ENCODE results near the gene FAM193A. TPM values are rescaled to one million over a fixed set of nuclear protein-coding genes. Genes with fewer than 3 reads are reported as not detected.
"Not testable (repeated sequence)": the region's sequence is repeated elsewhere in the genome, so short reads cannot be mapped to it uniquely, and the experiment has no call there.

The FAM193A gene
- total and polyA plus RNA-seq, 3 experiments from 2014 or later, result 4.9 to 26.9 (median 25.8) TPM

DNA sequence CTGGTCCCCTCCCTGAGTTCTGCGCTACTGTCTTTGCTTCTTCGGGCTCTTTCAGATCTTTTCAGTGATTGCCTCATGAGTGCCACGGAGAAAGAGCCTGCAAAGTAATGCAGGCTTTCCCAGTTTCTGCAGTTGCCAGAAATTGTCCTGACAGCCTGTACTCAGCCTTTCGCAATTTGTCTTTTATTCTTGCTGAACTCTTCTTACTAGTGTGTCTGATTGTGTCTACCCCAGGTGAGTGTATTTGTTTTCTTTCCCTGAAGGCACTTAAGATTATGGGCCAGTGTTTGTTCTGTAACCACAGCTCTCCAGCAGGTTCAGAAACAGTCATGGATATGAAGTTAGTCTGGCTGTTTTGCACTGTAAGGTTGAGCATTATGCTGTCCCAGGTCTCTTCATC lies 47.1 kb downstream of the FAM193A start:
- POLR2A ChIA-PET, result no interaction called here
- Histone ChIP-seq H3K4me1 (ENCODE audit: insufficient read depth, low read length) (peaks cover 22% of the 10 kb centered on the region), H3K36me3 (ENCODE audit: insufficient read depth, low read length) (no peaks in the 10 kb centered on the region), H3K27me3 (ENCODE audit: insufficient read depth, low read length, poor library complexity, severe bottlenecking) (no peaks in the 10 kb centered on the region), H3K4me3 (ENCODE audit: low read length) (no peak overlapping the region), H3K9me3 (ENCODE audit: low read length) (no peaks in the 10 kb centered on the region), H3K27ac (ENCODE audit: low read depth, low read length) (no peak overlapping the region)
- Mint-ChIP-seq H3K4me1 (peaks cover 50 to 78% (median 72%) of the 10 kb centered on the region in 3 donors), H3K27me3 (no peaks in the 10 kb centered on the region), H3K36me3 (peaks cover 3 to 6% (median 4%) of the 10 kb centered on the region in 3 donors), H3K4me3 (peak overlapping the region in 3 of 7 donors; percentile 1 to 38 (median 10)), H3K27ac (peak overlapping the region in 4 of 8 donors; percentile 25 to 75 (median 48)), H3K9me3 (peaks cover 0 to 2% (median 0%) of the 10 kb centered on the region in 5 donors)
- DNase-seq, result no peak
- CTCF ChIA-PET, result interaction anchor here (0.5 kb wide), 1 partner anchor 31 kb away, joined by 3 read pairs; no protein-coding TSS in a partner anchor

DNA sequence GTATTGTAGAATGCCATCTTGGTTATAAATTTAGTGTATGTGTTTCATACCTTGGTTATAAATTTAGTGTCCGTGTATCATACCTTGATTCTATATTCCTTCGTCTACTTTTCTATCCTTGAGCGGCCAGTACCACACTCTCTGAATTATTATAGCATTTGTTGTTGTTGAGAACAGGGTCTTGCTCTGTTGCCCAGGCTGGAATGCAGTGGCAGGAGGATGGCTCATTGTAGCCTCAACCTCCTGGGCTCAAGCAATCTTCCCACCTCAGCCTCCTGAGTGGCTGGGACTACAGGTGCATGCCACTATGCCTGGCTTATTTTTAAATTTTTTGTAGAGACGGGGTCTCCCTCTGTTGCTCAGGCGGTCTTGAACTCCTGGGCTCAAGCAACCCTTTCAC lies 50.1 kb downstream of the FAM193A start:
- Histone ChIP-seq H3K9me3 (ENCODE audit: low read length) (no peaks in the 10 kb centered on the region), H3K4me3 (ENCODE audit: low read length) (no peak overlapping the region), H3K27me3 (ENCODE audit: insufficient read depth, low read length, poor library complexity, severe bottlenecking) (no peaks in the 10 kb centered on the region), H3K36me3 (ENCODE audit: insufficient read depth, low read length) (no peaks in the 10 kb centered on the region), H3K4me1 (ENCODE audit: insufficient read depth, low read length) (peaks cover 37% of the 10 kb centered on the region), H3K27ac (ENCODE audit: low read depth, low read length) (no peak overlapping the region)
- Mint-ChIP-seq H3K4me3 (peak overlapping the region in 1 of 7 donors; percentile 25), H3K9me3 (no peaks in the 10 kb centered on the region), H3K4me1 (peaks cover 64 to 90% (median 83%) of the 10 kb centered on the region in 3 donors), H3K27me3 (no peaks in the 10 kb centered on the region), H3K36me3 (peaks cover 0 to 4% (median 3%) of the 10 kb centered on the region in 3 donors), H3K27ac (peak overlapping the region in 1 of 8 donors; percentile 29)
- DNase-seq, result no peak
- ChIA-PET POLR2A (no interaction called here), CTCF (no interaction called here)

DNA sequence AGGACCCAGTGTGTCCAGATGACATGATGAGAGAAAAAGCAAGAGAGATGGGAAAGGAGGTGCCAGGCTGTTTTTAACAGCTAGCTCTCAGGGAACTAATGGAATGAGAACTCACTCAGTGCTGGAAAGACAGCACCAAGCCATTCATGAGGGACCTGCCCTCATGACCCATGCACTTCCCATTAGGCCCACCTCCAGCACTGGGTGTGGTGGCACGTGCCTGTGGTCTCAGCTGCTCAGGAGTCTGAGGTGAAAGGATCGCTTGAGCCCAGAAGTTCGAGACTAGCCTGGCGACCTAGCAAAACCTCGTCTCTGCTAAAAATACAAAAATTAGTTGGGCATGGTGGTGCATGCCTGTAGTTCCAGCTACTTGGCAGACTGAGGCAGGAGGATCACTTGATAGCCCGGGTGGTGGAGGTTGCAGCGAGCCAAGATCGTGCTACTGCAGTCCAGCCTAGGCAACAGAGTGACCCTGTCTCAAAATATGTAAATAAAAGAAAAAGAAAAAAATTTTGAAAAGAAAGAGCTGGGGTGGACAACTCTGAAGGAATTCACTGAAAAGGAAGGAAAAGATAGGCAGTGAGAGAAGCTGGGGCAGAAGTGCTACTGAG lies 50.9 kb downstream of the FAM193A start:
- Mint-ChIP-seq H3K36me3 (peaks cover 0 to 1% (median 0%) of the 10 kb centered on the region in 3 donors), H3K4me1 (peaks cover 63 to 90% (median 81%) of the 10 kb centered on the region in 3 donors), H3K27me3 (no peaks in the 10 kb centered on the region), H3K9me3 (no peaks in the 10 kb centered on the region), H3K4me3 (no peak overlapping the region), H3K27ac (peak overlapping the region in 4 of 8 donors; percentile 74 to 87 (median 84))
- Histone ChIP-seq H3K27me3 (ENCODE audit: insufficient read depth, low read length, poor library complexity, severe bottlenecking) (no peaks in the 10 kb centered on the region), H3K36me3 (ENCODE audit: insufficient read depth, low read length) (no peaks in the 10 kb centered on the region), H3K9me3 (ENCODE audit: low read length) (no peaks in the 10 kb centered on the region), H3K4me3 (ENCODE audit: low read length) (no peak overlapping the region), H3K27ac (ENCODE audit: low read depth, low read length) (no peak overlapping the region), H3K4me1 (ENCODE audit: insufficient read depth, low read length) (peaks cover 41% of the 10 kb centered on the region)
- no peak for DNase-seq
- POLR2A ChIA-PET, result interaction anchor here (0.5 to 0.6 kb wide), 2 partner anchors 51 to 116 kb away, joined by 3 read pairs; no protein-coding TSS in a partner anchor
- CTCF ChIA-PET, result no interaction called here

DNA sequence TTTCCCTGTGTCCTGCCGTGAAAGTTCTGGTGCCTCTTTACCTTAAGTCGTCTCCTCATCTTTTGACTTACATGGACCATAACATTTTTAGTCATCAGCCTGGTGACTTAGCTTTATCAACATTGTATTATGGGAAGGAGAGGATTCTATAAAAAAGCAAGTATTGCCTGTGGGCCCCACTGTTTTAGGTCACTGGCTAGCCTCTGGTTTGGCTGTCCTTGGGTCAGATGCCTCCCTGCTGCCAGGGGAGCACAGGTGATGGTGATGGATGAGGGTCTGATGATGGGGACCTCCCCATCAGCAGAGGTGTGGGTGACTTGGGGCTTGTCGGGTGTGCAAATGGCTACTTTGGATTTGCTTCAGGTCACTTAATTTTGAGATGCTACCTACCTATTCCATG lies 51.8 kb downstream of the FAM193A start:
- H3K27me3 ChIP-seq (ENCODE audit: insufficient read depth, low read length, poor library complexity, severe bottlenecking), result no peaks in the 10 kb centered on the region
- no peak overlapping the region for H3K27ac ChIP-seq (ENCODE audit: low read depth, low read length)
- peak overlapping the region in 7 of 8 donors; percentile 7 to 87 (median 56) for H3K27ac Mint-ChIP-seq
- peak overlapping the region in 1 of 7 donors; percentile 1 for H3K4me3 Mint-ChIP-seq
- no peaks in the 10 kb centered on the region for H3K9me3 ChIP-seq (ENCODE audit: low read length)
- no peak for DNase-seq
- no peaks in the 10 kb centered on the region for H3K9me3 Mint-ChIP-seq
- H3K27me3 Mint-ChIP-seq, result peaks cover 0 to under 1% of the 10 kb centered on the region in 2 donors
- peaks cover 66 to 90% (median 82%) of the 10 kb centered on the region in 3 donors for H3K4me1 Mint-ChIP-seq
- ChIA-PET POLR2A (no interaction called here), CTCF (no interaction called here)
- H3K36me3 ChIP-seq (ENCODE audit: insufficient read depth, low read length), result no peaks in the 10 kb centered on the region
- no peaks in the 10 kb centered on the region for H3K36me3 Mint-ChIP-seq
- peaks cover 47% of the 10 kb centered on the region for H3K4me1 ChIP-seq (ENCODE audit: insufficient read depth, low read length)
- H3K4me3 ChIP-seq (ENCODE audit: low read length), result no peak overlapping the region

DNA sequence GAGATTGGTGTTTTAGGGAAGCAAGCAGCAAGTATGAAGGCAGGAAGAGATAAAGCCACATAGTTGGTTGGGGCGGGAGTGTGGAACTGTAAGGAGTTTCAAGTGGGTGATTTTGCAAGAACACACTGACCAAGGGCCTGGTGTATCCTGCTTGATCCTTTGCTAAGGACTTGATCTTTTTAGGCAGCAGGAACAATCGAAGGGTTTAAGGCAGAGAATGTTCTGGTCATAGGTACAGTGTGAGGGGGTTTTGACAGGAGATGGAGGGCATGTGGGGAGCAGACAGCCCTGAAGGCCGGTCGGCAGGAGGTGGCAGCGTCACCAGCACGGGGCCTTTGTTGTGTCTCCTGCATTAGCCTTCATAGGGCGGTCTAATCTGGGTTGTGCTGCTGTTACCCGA lies 54.7 kb downstream of the FAM193A start:
- peaks cover 0 to 1% of the 10 kb centered on the region in 2 donors for H3K27me3 Mint-ChIP-seq
- no peaks in the 10 kb centered on the region for H3K9me3 Mint-ChIP-seq
- Histone ChIP-seq H3K36me3 (ENCODE audit: insufficient read depth, low read length) (no peaks in the 10 kb centered on the region), H3K4me3 (ENCODE audit: low read length) (no peak overlapping the region), H3K27ac (ENCODE audit: low read depth, low read length) (no peak overlapping the region), H3K9me3 (ENCODE audit: low read length) (no peaks in the 10 kb centered on the region), H3K27me3 (ENCODE audit: insufficient read depth, low read length, poor library complexity, severe bottlenecking) (no peaks in the 10 kb centered on the region), H3K4me1 (ENCODE audit: insufficient read depth, low read length) (peaks cover 50% of the 10 kb centered on the region)
- POLR2A ChIA-PET, result no interaction called here
- peaks cover 66 to 86% (median 81%) of the 10 kb centered on the region in 3 donors for H3K4me1 Mint-ChIP-seq
- CTCF ChIA-PET, result no interaction called here
- peak overlapping the region in 7 of 8 donors; percentile 43 to 91 (median 72) for H3K27ac Mint-ChIP-seq
- no peak for DNase-seq
- H3K36me3 Mint-ChIP-seq, result peaks cover 0 to 6% (median 0%) of the 10 kb centered on the region in 3 donors
- peak overlapping the region in 3 of 7 donors; percentile 3 to 12 (median 10) for H3K4me3 Mint-ChIP-seq

DNA sequence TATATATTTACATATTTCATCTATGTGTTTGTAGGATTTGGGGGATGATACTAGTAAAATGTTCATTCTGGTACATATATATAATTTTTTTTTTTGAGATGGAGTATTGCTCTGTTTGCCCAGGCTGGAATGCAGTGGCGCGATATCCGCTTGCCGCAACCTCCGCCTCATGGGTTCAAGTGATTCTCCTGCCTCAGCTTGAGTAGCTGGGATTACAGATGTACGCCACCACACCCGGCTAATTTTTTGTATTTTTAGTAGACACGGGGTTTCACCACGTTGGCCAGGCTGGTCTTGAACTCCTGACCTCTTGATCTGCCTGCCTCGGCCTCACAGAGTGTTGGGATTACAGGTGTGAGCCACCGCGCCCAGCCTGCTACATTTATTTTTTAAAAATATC lies 55.6 kb downstream of the FAM193A start:
- DNase-seq; H3K27me3 Mint-ChIP-seq; H3K27ac ChIP-seq (ENCODE audit: low read depth, low read length); H3K4me3 ChIP-seq (ENCODE audit: low read length); CTCF ChIA-PET; POLR2A ChIA-PET; H3K9me3 ChIP-seq (ENCODE audit: low read length); H3K36me3 ChIP-seq (ENCODE audit: insufficient read depth, low read length); H3K9me3 Mint-ChIP-seq; H3K27me3 ChIP-seq (ENCODE audit: insufficient read depth, low read length, poor library complexity, severe bottlenecking): not testable (repeated sequence)
- Mint-ChIP-seq H3K36me3 (peaks cover 0 to 14% (median under 1%) of the 10 kb centered on the region in 3 donors), H3K4me3 (peak overlapping the region in 1 of 7 donors; percentile 18), H3K27ac (peak overlapping the region in 5 of 8 donors; percentile 63 to 92 (median 78)), H3K4me1 (peaks cover 68 to 86% (median 80%) of the 10 kb centered on the region in 3 donors)
- H3K4me1 ChIP-seq (ENCODE audit: insufficient read depth, low read length), result peaks cover 44% of the 10 kb centered on the region

DNA sequence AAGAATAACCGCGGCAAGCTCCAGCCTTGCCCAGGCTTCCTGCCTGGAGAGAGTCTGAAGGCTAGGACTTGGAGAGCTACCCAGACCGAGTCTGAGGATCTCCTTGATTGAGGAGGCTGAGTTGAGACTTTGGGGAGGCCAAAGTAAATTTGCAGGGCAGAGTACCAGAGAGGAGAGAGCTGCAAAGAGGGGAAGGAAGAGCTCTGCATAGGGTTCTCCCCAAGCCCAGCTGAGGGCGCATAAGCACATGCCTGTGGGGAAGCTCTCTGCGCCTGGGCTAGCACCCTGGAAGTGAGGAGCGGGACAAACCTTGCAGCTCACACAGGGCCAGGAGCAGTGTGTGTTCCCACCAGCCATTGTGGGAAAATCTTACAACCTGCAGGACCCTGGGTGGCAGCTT lies 56.1 kb downstream of the FAM193A start:
- Histone ChIP-seq H3K4me3 (ENCODE audit: low read length) (no peak overlapping the region), H3K9me3 (ENCODE audit: low read length) (no peaks in the 10 kb centered on the region), H3K27me3 (ENCODE audit: insufficient read depth, low read length, poor library complexity, severe bottlenecking) (no peaks in the 10 kb centered on the region), H3K36me3 (ENCODE audit: insufficient read depth, low read length) (no peaks in the 10 kb centered on the region), H3K27ac (ENCODE audit: low read depth, low read length) (no peak overlapping the region), H3K4me1 (ENCODE audit: insufficient read depth, low read length) (peaks cover 39% of the 10 kb centered on the region)
- no peaks in the 10 kb centered on the region for H3K9me3 Mint-ChIP-seq
- H3K4me3 Mint-ChIP-seq, result no peak overlapping the region
- peaks cover 0 to 20% (median 4%) of the 10 kb centered on the region in 3 donors for H3K36me3 Mint-ChIP-seq
- no peak for DNase-seq
- H3K4me1 Mint-ChIP-seq, result peaks cover 69 to 86% (median 82%) of the 10 kb centered on the region in 3 donors
- POLR2A ChIA-PET, result no interaction called here
- H3K27me3 Mint-ChIP-seq, result peaks cover 0 to 1% of the 10 kb centered on the region in 2 donors
- CTCF ChIA-PET, result no interaction called here
- H3K27ac Mint-ChIP-seq, result peak overlapping the region; percentile 14 to 92 (median 74)

DNA sequence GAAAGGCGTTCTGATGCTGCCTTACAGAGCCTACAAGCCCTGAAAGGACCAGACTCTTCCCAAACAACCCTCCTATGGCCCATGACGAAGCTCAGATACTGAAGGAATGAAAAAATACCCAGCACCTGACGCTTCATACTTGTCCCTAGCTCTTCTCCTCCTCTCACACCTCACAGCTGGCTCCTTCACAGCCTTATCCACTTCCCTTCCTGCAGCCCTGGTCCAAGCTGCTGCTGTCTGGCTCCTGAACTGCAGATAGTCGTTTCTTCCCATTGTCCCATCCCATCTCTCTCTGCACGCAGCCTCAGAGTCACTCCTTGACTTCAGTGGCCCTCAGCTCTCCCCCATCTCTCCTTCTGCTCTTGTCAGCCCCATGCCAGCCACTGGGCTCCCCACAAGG lies 56.6 kb downstream of the FAM193A start:
- Mint-ChIP-seq H3K9me3 (no peaks in the 10 kb centered on the region), H3K27me3 (peaks cover 0 to 1% of the 10 kb centered on the region in 2 donors), H3K27ac (peak overlapping the region; percentile 27 to 92 (median 80)), H3K4me3 (peak overlapping the region in 1 of 7 donors; percentile 24), H3K36me3 (peaks cover 0 to 24% (median 5%) of the 10 kb centered on the region in 3 donors), H3K4me1 (peaks cover 69 to 86% (median 82%) of the 10 kb centered on the region in 3 donors)
- peaks cover 35% of the 10 kb centered on the region for H3K4me1 ChIP-seq (ENCODE audit: insufficient read depth, low read length)
- no peaks in the 10 kb centered on the region for H3K27me3 ChIP-seq (ENCODE audit: insufficient read depth, low read length, poor library complexity, severe bottlenecking)
- POLR2A ChIA-PET, result no interaction called here
- DNase-seq, result no peak
- no peak overlapping the region for H3K27ac ChIP-seq (ENCODE audit: low read depth, low read length)
- no peak overlapping the region for H3K4me3 ChIP-seq (ENCODE audit: low read length)
- CTCF ChIA-PET, result no interaction called here
- no peaks in the 10 kb centered on the region for H3K36me3 ChIP-seq (ENCODE audit: insufficient read depth, low read length)
- no peaks in the 10 kb centered on the region for H3K9me3 ChIP-seq (ENCODE audit: low read length)
